GM12873 (cell line): ENCODE results near the gene RASAL2.
A peak's percentile ranks its signal among the peaks of the same experiment; 100 is the strongest.

Source experiments
- CTCF ChIP-seq: IDR thresholded peaks from 2 replicates; pipeline ENCODE4 v1.5.1; 2012; ENCODE audit warnings: low read depth, mild to moderate bottlenecking, moderate library complexity, low read length, control low read depth; ENCODE audit not compliant: insufficient read depth; ENCODE audit errors: missing control alignments

The RASAL2 gene

GRCh38 chr1:178282949-178283367 lies 189.1 kb downstream of the RASAL2 start:
- no peak for TF ChIP-seq CTCF

DNA sequence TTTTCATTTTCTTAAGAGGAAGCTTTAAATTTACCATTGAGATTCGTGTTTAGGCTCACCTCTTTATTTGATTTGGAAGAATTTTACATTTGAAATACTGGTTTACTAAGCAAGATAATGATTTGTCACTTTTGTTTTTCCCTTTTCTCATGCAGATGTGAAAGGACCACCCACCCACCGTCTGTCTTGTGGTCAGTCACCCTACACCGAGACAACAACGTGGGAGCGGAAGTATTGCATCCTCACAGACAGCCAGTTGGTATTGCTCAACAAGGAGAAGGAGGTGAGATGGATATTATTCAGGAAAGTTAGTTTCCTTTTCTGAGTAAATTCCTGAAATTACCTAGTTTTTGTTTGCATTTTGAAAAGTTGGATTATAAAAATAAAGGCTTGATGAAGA lies 189.5 kb downstream of the RASAL2 start:
- no peak for TF ChIP-seq CTCF

DNA sequence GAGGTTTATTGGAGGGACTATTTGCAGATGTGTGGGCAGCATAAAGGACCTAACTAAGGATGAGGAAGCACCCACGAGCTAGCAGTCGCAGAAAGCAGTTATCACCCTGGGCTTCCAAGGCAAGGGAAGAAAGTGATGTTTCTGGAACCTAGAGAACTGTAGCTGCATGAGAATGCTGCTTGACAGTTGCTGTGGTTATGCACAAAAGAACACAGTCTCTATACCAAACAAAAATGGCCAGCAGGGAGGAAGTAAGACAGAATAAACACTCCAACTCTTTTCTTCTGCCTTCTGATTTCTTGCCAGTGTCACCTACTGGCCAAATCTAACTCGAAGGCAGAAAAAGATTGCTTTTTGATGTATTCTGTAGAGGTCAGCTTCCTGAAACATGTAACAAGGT lies 190.2 kb downstream of the RASAL2 start:
- TF ChIP-seq CTCF, result no peak

DNA sequence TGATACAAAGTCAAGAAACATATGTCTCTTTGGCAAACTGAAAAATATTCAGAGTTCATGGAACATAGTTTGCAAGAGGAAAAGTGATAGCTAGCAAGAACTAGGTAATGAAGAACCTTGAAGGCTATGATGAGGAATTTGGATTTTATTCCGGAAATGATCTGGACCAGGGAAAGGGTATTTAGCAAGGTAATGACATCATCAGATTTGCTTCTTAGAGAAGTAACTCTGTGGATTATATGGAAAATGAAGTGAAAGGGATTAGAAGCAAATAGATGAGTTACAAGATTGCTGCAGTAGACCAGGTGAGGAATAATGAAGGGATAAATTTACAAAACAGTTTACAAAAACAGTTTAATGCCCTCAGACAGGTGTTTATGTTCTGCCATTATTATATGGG lies 197.3 kb downstream of the RASAL2 start:
- no peak for TF ChIP-seq CTCF

- TF ChIP-seq CTCF, result peak; percentile 10
Measured at GRCh38 chr1:178294654-178295053, 200.8 kb downstream of the RASAL2 start.

DNA sequence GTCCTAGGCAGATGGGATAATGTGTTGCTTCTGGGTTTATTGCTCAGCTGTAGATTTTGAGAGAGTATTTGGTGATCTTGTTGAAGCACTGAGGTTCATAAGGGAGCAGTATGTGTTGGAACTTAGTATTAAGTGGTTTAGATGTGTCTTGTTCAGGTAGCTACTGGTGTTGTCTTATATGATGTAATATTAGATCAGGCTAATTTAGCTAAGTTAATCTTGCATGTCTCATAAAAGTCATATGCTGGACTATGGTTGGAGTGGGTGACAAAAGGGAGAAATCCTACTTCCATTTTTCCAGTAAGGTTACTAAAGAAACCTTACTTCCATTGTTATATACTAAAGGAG lies 206.4 kb downstream of the RASAL2 start:
- TF ChIP-seq CTCF, result no peak

- no peak for TF ChIP-seq CTCF
Measured at GRCh38 chr1:178301141-178301540, 207.2 kb downstream of the RASAL2 start.

GRCh38 chr1:178307264-178307663 lies 213.4 kb downstream of the RASAL2 start:
- TF ChIP-seq CTCF, result no peak
